ENCODE results near the gene RALGPS1.

RALGPS1 gene

GRCh38 chr9:127154003-127154389, 239.4 kb downstream of the RALGPS1 start:
- peaks cover 40% of the 10 kb centered on the region for H3K27me3 Mint-ChIP-seq (ENCODE audit: low read depth)
- no peak overlapping the region for H3K27ac Mint-ChIP-seq
- H3K4me3 Mint-ChIP-seq, result no peak overlapping the region
- H3K36me3 Mint-ChIP-seq (ENCODE audit: low read depth), result no peaks in the 10 kb centered on the region
- no peaks in the 10 kb centered on the region for H3K9me3 Mint-ChIP-seq
- DNase-seq (ENCODE audit: low spot score), result no peak
- peaks cover 14% of the 10 kb centered on the region for H3K4me1 Mint-ChIP-seq (ENCODE audit: low read depth)

GRCh38 chr9:127154390-127155191, 240.0 kb downstream of the RALGPS1 start:
- no peak for DNase-seq (ENCODE audit: low spot score)
- H3K9me3 Mint-ChIP-seq, result no peaks in the 10 kb centered on the region
- peaks cover 43% of the 10 kb centered on the region for H3K27me3 Mint-ChIP-seq (ENCODE audit: low read depth)
- H3K4me1 Mint-ChIP-seq (ENCODE audit: low read depth), result peaks cover 14% of the 10 kb centered on the region
- no peak overlapping the region for H3K4me3 Mint-ChIP-seq
- H3K27ac Mint-ChIP-seq, result no peak overlapping the region
- H3K36me3 Mint-ChIP-seq (ENCODE audit: low read depth), result no peaks in the 10 kb centered on the region

GRCh38 chr9:127155314-127155960, 240.9 kb downstream of the RALGPS1 start:
- H3K36me3 Mint-ChIP-seq (ENCODE audit: low read depth), result no peaks in the 10 kb centered on the region
- H3K27me3 Mint-ChIP-seq (ENCODE audit: low read depth), result peaks cover 45% of the 10 kb centered on the region
- H3K4me3 Mint-ChIP-seq, result no peak overlapping the region

GRCh38 chr9:127158786-127159324, 244.3 kb downstream of the RALGPS1 start:
- Mint-ChIP-seq H3K36me3 (ENCODE audit: low read depth) (no peaks in the 10 kb centered on the region), H3K27me3 (ENCODE audit: low read depth) (peaks cover 30% of the 10 kb centered on the region), H3K9me3 (no peaks in the 10 kb centered on the region), H3K4me1 (ENCODE audit: low read depth) (peaks cover 33% of the 10 kb centered on the region), H3K4me3 (no peak overlapping the region), H3K27ac (no peak overlapping the region)
- no peak for DNase-seq (ENCODE audit: low spot score)

More at GRCh38 chr9:127155314-127155960, 240.9 kb downstream of the RALGPS1 start:
- Mint-ChIP-seq H3K4me1 (ENCODE audit: low read depth) (peaks cover 14% of the 10 kb centered on the region), H3K9me3 (no peaks in the 10 kb centered on the region), H3K27ac (no peak overlapping the region)
- no peak for DNase-seq (ENCODE audit: low spot score)

GRCh38 chr9:127159325-127159801, 244.8 kb downstream of the RALGPS1 start:
- no peak for DNase-seq (ENCODE audit: low spot score)
- Mint-ChIP-seq H3K4me3 (no peak overlapping the region), H3K9me3 (no peaks in the 10 kb centered on the region), H3K4me1 (ENCODE audit: low read depth) (peaks cover 31% of the 10 kb centered on the region), H3K27me3 (ENCODE audit: low read depth) (peaks cover 30% of the 10 kb centered on the region), H3K36me3 (ENCODE audit: low read depth) (no peaks in the 10 kb centered on the region), H3K27ac (no peak overlapping the region)

GRCh38 chr9:127159949-127160610, 245.5 kb downstream of the RALGPS1 start:
- no peaks in the 10 kb centered on the region for H3K36me3 Mint-ChIP-seq (ENCODE audit: low read depth)
- no peak overlapping the region for H3K27ac Mint-ChIP-seq
- H3K4me1 Mint-ChIP-seq (ENCODE audit: low read depth), result peaks cover 24% of the 10 kb centered on the region
- H3K4me3 Mint-ChIP-seq, result no peak overlapping the region
- peaks cover 25% of the 10 kb centered on the region for H3K27me3 Mint-ChIP-seq (ENCODE audit: low read depth)
- no peaks in the 10 kb centered on the region for H3K9me3 Mint-ChIP-seq
- no peak for DNase-seq (ENCODE audit: low spot score)

GRCh38 chr9:127161081-127161624, 246.6 kb downstream of the RALGPS1 start:
- H3K36me3 Mint-ChIP-seq (ENCODE audit: low read depth), result no peaks in the 10 kb centered on the region
- no peaks in the 10 kb centered on the region for H3K9me3 Mint-ChIP-seq
- H3K4me3 Mint-ChIP-seq, result no peak overlapping the region
- no peak for DNase-seq (ENCODE audit: low spot score)
- no peak overlapping the region for H3K27ac Mint-ChIP-seq
- peaks cover 20% of the 10 kb centered on the region for H3K4me1 Mint-ChIP-seq (ENCODE audit: low read depth)
- H3K27me3 Mint-ChIP-seq (ENCODE audit: low read depth), result peaks cover 20% of the 10 kb centered on the region

- H3K27ac Mint-ChIP-seq, result no peak overlapping the region
- no peaks in the 10 kb centered on the region for H3K9me3 Mint-ChIP-seq
- no peaks in the 10 kb centered on the region for H3K36me3 Mint-ChIP-seq (ENCODE audit: low read depth)
- no peak for DNase-seq (ENCODE audit: low spot score)
- H3K27me3 Mint-ChIP-seq (ENCODE audit: low read depth), result peaks cover 14% of the 10 kb centered on the region
- no peak overlapping the region for H3K4me3 Mint-ChIP-seq
- peaks cover 20% of the 10 kb centered on the region for H3K4me1 Mint-ChIP-seq (ENCODE audit: low read depth)
Observed at GRCh38 chr9:127162046-127162863, 247.7 kb downstream of the RALGPS1 start.

GRCh38 chr9:127162864-127163365, 248.3 kb downstream of the RALGPS1 start:
- Mint-ChIP-seq H3K36me3 (ENCODE audit: low read depth) (no peaks in the 10 kb centered on the region), H3K9me3 (no peaks in the 10 kb centered on the region), H3K27ac (no peak overlapping the region), H3K4me1 (ENCODE audit: low read depth) (peaks cover 20% of the 10 kb centered on the region), H3K4me3 (no peak overlapping the region), H3K27me3 (ENCODE audit: low read depth) (peaks cover 14% of the 10 kb centered on the region)
- DNase-seq (ENCODE audit: low spot score), result no peak

- DNase-seq (ENCODE audit: low spot score), result no peak
- Mint-ChIP-seq H3K9me3 (no peaks in the 10 kb centered on the region), H3K4me1 (ENCODE audit: low read depth) (peaks cover 20% of the 10 kb centered on the region), H3K4me3 (no peak overlapping the region), H3K27ac (no peak overlapping the region), H3K27me3 (ENCODE audit: low read depth) (peaks cover 12% of the 10 kb centered on the region), H3K36me3 (ENCODE audit: low read depth) (no peaks in the 10 kb centered on the region)
Observed at GRCh38 chr9:127163409-127163808, 248.8 kb downstream of the RALGPS1 start.

GRCh38 chr9:127165116-127165515, 250.5 kb downstream of the RALGPS1 start:
- Mint-ChIP-seq H3K27ac (no peak overlapping the region), H3K36me3 (ENCODE audit: low read depth) (no peaks in the 10 kb centered on the region), H3K4me3 (no peak overlapping the region), H3K4me1 (ENCODE audit: low read depth) (peaks cover 20% of the 10 kb centered on the region), H3K27me3 (ENCODE audit: low read depth) (peaks cover 10% of the 10 kb centered on the region), H3K9me3 (no peaks in the 10 kb centered on the region)
- DNase-seq (ENCODE audit: low spot score), result no peak

GRCh38 chr9:127166111-127166510, 251.5 kb downstream of the RALGPS1 start:
- Mint-ChIP-seq H3K9me3 (no peaks in the 10 kb centered on the region), H3K36me3 (ENCODE audit: low read depth) (no peaks in the 10 kb centered on the region), H3K4me1 (ENCODE audit: low read depth) (peaks cover 20% of the 10 kb centered on the region), H3K4me3 (no peak overlapping the region), H3K27me3 (ENCODE audit: low read depth) (peaks cover 7% of the 10 kb centered on the region), H3K27ac (no peak overlapping the region)
- no peak for DNase-seq (ENCODE audit: low spot score)
